Measurements from ENCODE around the gene ADGRV1.

- TF ChIP-seq EZH2 (IDR thresholded peaks at IDR 0.05; ENCODE audit: borderline replicate concordance, low read depth, low read length, poor library complexity, severe bottlenecking) = no peak
- TF ChIP-seq CTCF (conservative IDR thresholded peaks at IDR 0.05; ENCODE audit: low read depth, low read length) = no peak
Measured at GRCh38 chr5:90542827-90543519, 15.6 kb upstream of the ADGRV1 start.

All from A673 (cell line).